A549 (cell line): ENCODE results near the gene DHRS4. TPM values are rescaled to one million over a fixed set of nuclear protein-coding genes. Genes with fewer than 3 reads are reported as not detected.

ENCODE experiments used
- ATAC-seq, 2 experiments: fragments of 200-7000 bp in 1 of 2; fragments of >200 bp in 1 of 2; cut with Nextera tagmentation in 1 of 2; cut with Tn5 transposase in 1 of 2; 3 replicates each; pipeline versions ENCODE4 v1.8.0 to v1.9.1; 2018 to 2020; ENCODE audit warnings: mild to moderate bottlenecking in 1 of 2, moderate library complexity in 1 of 2
- CTCF ChIA-PET: fragments of 300-600 bp; sonication (Branson Sonifier 250); formaldehyde crosslinking; extraction: SDS; loops from one replicate; lab custom pipeline; 2021; ENCODE audit warnings: antibody characterized with exemption, inconsistent platforms; lab: Yijun Ruan, JAX
- POLR2A ChIA-PET: fragments of 350-600 bp; formaldehyde crosslinking; extraction: SDS; loops from one replicate; lab custom pipeline; 2021; ENCODE audit warnings: antibody characterized with exemption, inconsistent platforms; lab: Yijun Ruan, JAX
- DNase-seq, 2 experiments: peaks; one replicate each; pipeline versions ENCODE4 v3.0.0 to v3.0.0-alpha.2; 2011 to 2016; ENCODE audit warnings: low read depth in 1 of 2, low spot score in 1 of 2
- FAIRE-seq: peaks from 2 replicates; lab custom pipeline; 2011; peaks lifted over from hg19 to GRCh38; lab: Jason Lieb, UNC
- H3K27ac ChIP-seq, 2 experiments: fragments of >200 bp; sonication (Bioruptor Twin); formaldehyde crosslinking; 3 replicates each; pipeline ENCODE4 v1.5.1; 2016 to 2017
- H3K4me1 ChIP-seq: fragments of >200 bp; sonication (Bioruptor Twin); formaldehyde crosslinking; 3 replicates; pipeline ENCODE4 v1.6.1; 2016
- H3K4me2 ChIP-seq: fragments of >200 bp; sonication (Bioruptor Twin); formaldehyde crosslinking; 3 replicates; pipeline ENCODE4 v1.6.1; 2016
- H3K4me3 ChIP-seq: fragments of >200 bp; sonication (Bioruptor Twin); formaldehyde crosslinking; 3 replicates; pipeline ENCODE4 v1.5.1; 2016
- H3K9me3 ChIP-seq: fragments of >200 bp; sonication (Bioruptor Twin); formaldehyde crosslinking; 3 replicates; pipeline ENCODE4 v1.6.1; 2016
- CBX8 ChIP-seq: fragments of 200-600 bp; sonication (generic); IDR thresholded peaks from 2 replicates; pipeline ENCODE4 v1.6.1; 2016
- CHD2 ChIP-seq: fragments of 150-350 bp; IDR thresholded peaks from 2 replicates; pipeline ENCODE4 v1.6.1; 2014; ENCODE audit warnings: low read length; ENCODE audit not compliant: partially characterized antibody
- EHF ChIP-seq: fragments of 250-450 bp; sonication (Bioruptor Pico); IDR thresholded peaks from 2 replicates; pipeline ENCODE4 v1.5.0; 2020; ENCODE audit warnings: mild to moderate bottlenecking
- EHMT2 ChIP-seq: fragments of 200-600 bp; sonication (generic); IDR thresholded peaks from 2 replicates; pipeline ENCODE4 v1.6.1; 2016; ENCODE audit warnings: antibody characterized with exemption, low read depth, mild to moderate bottlenecking, moderate library complexity
- FOSL2 ChIP-seq, 2 experiments: fragments of 450-650 bp in 1 of 2; fragments of >200 bp in 1 of 2; sonication (Bioruptor Twin) in 1 of 2; formaldehyde crosslinking; IDR thresholded peaks; 2 replicates each; pipeline versions ENCODE4 v1.5.0 to v1.6.1; 2016 to 2020; ENCODE audit warnings: mild to moderate bottlenecking in 1 of 2, moderate library complexity in 1 of 2
- FOXS1 ChIP-seq: fragments of 250-450 bp; sonication (Bioruptor Pico); IDR thresholded peaks from 2 replicates; pipeline ENCODE4 v1.5.0; 2020; ENCODE audit warnings: mild to moderate bottlenecking, moderate library complexity
- HOXB13 ChIP-seq: fragments of 250-450 bp; sonication (Bioruptor Pico); IDR thresholded peaks from 2 replicates; pipeline ENCODE4 v1.5.0; 2020; ENCODE audit warnings: low read depth, mild to moderate bottlenecking, moderate library complexity
- MAFK ChIP-seq: fragments of 450-650 bp; IDR thresholded peaks from 2 replicates; pipeline ENCODE4 v1.6.1; 2014; ENCODE audit not compliant: partially characterized antibody
- NPAS2 ChIP-seq: fragments of 250-450 bp; sonication (Bioruptor Pico); IDR thresholded peaks from 2 replicates; pipeline ENCODE4 v1.8.0; 2022; ENCODE audit warnings: mild to moderate bottlenecking, moderate library complexity, borderline replicate concordance
- RAD21 ChIP-seq, 2 experiments: fragments of >200 bp in 1 of 2; sonication (Bioruptor Twin) in 1 of 2; formaldehyde crosslinking in 1 of 2; IDR thresholded peaks in 1 of 2; conservative IDR thresholded peaks in 1 of 2; 2 replicates in 1 of 2; 3 replicates in 1 of 2; pipeline ENCODE4 v1.6.1; 2012 to 2018; ENCODE audit warnings: inconsistent platforms in 1 of 2
- RNF2 ChIP-seq: fragments of 200-600 bp; sonication (generic); IDR thresholded peaks from 2 replicates; pipeline ENCODE4 v1.6.1; 2016; ENCODE audit warnings: low read depth, mild to moderate bottlenecking, antibody characterized with exemption, moderate library complexity, borderline replicate concordance
- SMC3 ChIP-seq: fragments of >200 bp; sonication (Bioruptor Twin); formaldehyde crosslinking; IDR thresholded peaks from 3 replicates; pipeline ENCODE4 v1.6.1; 2018; ENCODE audit warnings: inconsistent platforms
- ZFP36 ChIP-seq: fragments of 450-650 bp; IDR thresholded peaks from 2 replicates; pipeline ENCODE4 v1.6.1; 2014; ENCODE audit warnings: borderline replicate concordance; ENCODE audit not compliant: partially characterized antibody
- ZSCAN20 ChIP-seq: fragments of 250-450 bp; sonication (Bioruptor Pico); IDR thresholded peaks from 2 replicates; pipeline ENCODE4 v1.8.0; 2022; ENCODE audit warnings: mild to moderate bottlenecking, moderate library complexity
- WGBS: methylation state at CpG from one replicate; pipeline ENCODE4 v1.1.6; 2017; ENCODE audit errors: missing lambda C conversion rate; 5-methylcytosine and 5-hydroxymethylcytosine counted together
- polyA plus RNA-seq, 4 experiments: library from polyadenylated mRNA; depleted of rRNA in 3 of 4; stranded (reverse); fragments of >200 nt; fragmentation: RNase III in 1 of 4; extraction: RNeasy Plus Mini Kit Qiagen cat#74134 plus additional on column Dnase treatment in 1 of 4; gene quantifications; 2 replicates in 3 of 4; 3 replicates in 1 of 4; pipeline ENCODE4 v1.2.3, GENCODE V29; 2011 to 2017
- TF ChIP-seq, protein P1 (sequence below): IDR thresholded peaks from 2 replicates; pipeline ENCODE4 v1.6.1; 2012
- TF ChIP-seq, protein P2 (sequence below): fragments of >200 bp; sonication (Bioruptor Twin); formaldehyde crosslinking; IDR thresholded peaks from 3 replicates; pipeline ENCODE4 v1.5.1; 2016
- TF ChIP-seq, protein P3 (sequence below): IDR thresholded peaks from 2 replicates; pipeline ENCODE4 v1.6.1; 2012; ENCODE audit warnings: low read depth, borderline replicate concordance

DHRS4 gene
- polyA plus RNA-seq, 2 of the 4 experiments (the other 2 are of a cell fraction), result 28.5 to 64.8 TPM

DNA sequence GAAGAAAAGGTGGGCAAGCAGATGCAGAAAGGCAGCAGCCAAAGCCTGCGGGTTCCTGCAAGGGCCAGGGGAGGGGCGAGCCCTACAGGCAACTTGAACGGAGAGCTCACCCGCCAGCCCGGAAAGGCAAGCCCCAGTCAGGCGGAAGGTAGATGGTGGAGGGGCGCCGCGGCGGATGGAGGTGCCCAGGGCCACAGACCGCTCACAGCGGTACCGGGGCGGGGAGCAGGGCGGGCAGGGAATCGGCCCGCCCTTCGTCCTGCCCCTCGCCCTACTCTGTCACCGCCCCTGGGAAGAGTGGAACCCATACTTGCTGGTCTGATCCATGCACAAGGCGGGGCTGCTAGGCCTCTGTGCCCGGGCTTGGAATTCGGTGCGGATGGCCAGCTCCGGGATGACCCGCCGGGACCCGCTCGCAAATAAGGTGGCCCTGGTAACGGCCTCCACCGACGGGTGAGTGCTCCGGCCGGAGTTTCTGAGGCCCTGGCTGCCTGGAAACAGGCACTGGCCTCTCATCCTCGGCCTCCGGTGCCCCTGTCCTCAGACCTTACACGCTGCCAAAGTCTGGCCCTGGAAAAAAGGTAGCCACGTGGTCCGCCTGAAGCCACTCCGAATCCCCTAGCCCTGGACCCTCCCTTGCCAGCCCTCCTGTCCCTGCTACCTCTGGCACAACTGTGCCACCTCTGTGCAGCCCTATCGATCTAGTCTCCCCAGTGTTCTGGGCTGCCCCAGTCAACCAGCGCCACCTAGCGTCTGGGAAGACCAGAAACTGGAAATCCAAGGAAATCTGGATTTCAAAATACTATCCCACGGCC is at the start of gene DHRS4 (continued):
- TF ChIP-seq, protein P1, sequence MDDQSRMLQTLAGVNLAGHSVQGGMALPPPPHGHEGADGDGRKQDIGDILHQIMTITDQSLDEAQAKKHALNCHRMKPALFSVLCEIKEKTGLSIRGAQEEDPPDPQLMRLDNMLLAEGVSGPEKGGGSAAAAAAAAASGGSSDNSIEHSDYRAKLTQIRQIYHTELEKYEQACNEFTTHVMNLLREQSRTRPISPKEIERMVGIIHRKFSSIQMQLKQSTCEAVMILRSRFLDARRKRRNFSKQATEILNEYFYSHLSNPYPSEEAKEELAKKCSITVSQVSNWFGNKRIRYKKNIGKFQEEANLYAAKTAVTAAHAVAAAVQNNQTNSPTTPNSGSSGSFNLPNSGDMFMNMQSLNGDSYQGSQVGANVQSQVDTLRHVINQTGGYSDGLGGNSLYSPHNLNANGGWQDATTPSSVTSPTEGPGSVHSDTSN, result no peak
- TF ChIP-seq, all 56 proteins: peak for 11

DNA sequence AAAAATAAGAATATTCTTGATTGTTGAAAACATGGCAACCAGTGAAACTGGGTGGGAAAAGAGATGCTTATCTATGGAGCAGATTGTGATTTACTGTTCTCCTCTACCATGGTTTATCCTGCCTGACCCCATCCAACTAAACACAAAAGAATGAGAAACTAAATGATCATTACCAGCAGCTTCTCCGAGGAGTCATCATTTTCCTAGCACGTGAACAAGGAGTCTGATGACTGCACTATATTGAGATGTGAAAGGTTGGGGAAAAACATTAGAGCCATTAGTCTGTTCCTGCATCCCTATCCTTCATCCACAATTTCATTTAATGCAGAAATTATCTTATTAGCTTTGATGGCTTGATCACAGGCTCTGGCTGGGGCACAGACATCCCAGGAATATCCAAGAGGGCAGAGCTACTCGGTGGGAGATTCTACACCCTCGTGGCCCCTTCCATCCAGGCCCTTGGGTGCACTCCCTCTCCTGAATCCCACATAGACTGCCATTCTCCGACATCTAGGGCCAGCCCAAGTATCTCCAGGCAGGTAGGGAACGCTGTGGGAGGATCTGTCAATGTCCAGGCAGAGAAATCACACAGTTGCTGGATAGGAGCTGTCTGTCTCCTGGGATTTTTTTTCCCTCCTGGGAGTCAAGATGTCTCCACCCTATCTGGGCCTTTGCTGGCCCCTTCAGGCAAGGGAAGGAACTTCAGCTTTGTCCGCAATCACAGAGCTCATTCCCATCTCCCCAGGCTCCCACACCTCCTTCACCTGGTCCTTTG is 43.3 kb upstream of the DHRS4 start:
- Histone ChIP-seq H3K4me2 (no peak overlapping the region), H3K4me1 (no peaks in the 10 kb centered on the region), H3K27ac (no peak overlapping the region), H3K4me3 (no peak overlapping the region), H3K9me3 (no peaks in the 10 kb centered on the region)
- ChIA-PET POLR2A (interaction anchor here (1.0 kb wide), 1 partner anchor 183 kb away, joined by 3 read pairs; no protein-coding TSS in a partner anchor), CTCF (interaction anchor here (0.6 to 8.4 kb wide), 63 partner anchors 9 to 439 kb away, joined by 3 to 180 read pairs (median 4); partner anchors contain the start of gene DHRS2)
- TF ChIP-seq ZSCAN20 (CRISPR knock-in tag) (no peak), CBX8 (no peak), SMC3 (peak; percentile 84), EHMT2 (no peak), RAD21 (conservative IDR thresholded peaks at IDR 0.05 in 1 of 2, IDR thresholded peaks at IDR 0.05 in 1 of 2) (peak; percentile 90 to 94)
- TF ChIP-seq, protein P2, sequence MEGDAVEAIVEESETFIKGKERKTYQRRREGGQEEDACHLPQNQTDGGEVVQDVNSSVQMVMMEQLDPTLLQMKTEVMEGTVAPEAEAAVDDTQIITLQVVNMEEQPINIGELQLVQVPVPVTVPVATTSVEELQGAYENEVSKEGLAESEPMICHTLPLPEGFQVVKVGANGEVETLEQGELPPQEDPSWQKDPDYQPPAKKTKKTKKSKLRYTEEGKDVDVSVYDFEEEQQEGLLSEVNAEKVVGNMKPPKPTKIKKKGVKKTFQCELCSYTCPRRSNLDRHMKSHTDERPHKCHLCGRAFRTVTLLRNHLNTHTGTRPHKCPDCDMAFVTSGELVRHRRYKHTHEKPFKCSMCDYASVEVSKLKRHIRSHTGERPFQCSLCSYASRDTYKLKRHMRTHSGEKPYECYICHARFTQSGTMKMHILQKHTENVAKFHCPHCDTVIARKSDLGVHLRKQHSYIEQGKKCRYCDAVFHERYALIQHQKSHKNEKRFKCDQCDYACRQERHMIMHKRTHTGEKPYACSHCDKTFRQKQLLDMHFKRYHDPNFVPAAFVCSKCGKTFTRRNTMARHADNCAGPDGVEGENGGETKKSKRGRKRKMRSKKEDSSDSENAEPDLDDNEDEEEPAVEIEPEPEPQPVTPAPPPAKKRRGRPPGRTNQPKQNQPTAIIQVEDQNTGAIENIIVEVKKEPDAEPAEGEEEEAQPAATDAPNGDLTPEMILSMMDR, result peak; percentile 80
- no peak for FAIRE-seq
- ATAC-seq, result peak; percentile 95 to 99
- 10% methylated on average over 7 of the region's 7 CpGs for WGBS
- peak; percentile 65 to 69 for DNase-seq

DNA sequence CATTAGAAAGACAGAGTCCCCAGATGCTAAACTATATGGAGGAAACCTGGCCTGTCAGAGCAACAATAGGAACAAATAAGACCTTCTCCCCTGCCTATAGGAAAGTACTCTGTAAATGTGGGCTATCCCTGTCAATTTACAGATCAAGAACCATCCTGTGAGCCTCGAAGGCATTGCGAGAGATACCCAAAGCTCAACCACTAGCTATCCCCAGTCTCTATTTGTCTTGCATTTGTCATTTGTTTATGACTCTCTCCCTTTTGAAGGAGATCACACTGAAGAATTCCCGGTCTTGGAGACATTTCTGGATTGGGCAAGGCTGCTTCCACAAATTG is 42.7 kb upstream of the DHRS4 start:
- POLR2A ChIA-PET, result interaction anchor here (1.0 kb wide), 1 partner anchor 183 kb away, joined by 3 read pairs; no protein-coding TSS in a partner anchor
- WGBS, result 76% methylated on average over 3 of the region's 3 CpGs
- H3K27ac ChIP-seq, result no peak overlapping the region
- no peak overlapping the region for H3K4me2 ChIP-seq
- no peaks in the 10 kb centered on the region for H3K9me3 ChIP-seq
- CTCF ChIA-PET, result interaction anchor here (0.6 to 8.4 kb wide), 62 partner anchors 10 to 436 kb away, joined by 3 to 180 read pairs (median 4); partner anchors contain the start of gene DHRS2
- DNase-seq, result no peak
- no peak for TF ChIP-seq FOSL2 (IDR thresholded peaks at IDR 0.05)
- no peak for TF ChIP-seq FOSL2 (CRISPR knock-in tag; IDR thresholded peaks at IDR 0.05)
- TF ChIP-seq NPAS2 (CRISPR knock-in tag), result no peak
- TF ChIP-seq MAFK, result no peak
- TF ChIP-seq, protein P3, sequence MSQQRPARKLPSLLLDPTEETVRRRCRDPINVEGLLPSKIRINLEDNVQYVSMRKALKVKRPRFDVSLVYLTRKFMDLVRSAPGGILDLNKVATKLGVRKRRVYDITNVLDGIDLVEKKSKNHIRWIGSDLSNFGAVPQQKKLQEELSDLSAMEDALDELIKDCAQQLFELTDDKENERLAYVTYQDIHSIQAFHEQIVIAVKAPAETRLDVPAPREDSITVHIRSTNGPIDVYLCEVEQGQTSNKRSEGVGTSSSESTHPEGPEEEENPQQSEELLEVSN, result no peak
- no peak for TF ChIP-seq RNF2
- TF ChIP-seq ZFP36, result no peak
- TF ChIP-seq FOXS1 (CRISPR knock-in tag), result no peak
- TF ChIP-seq EHMT2, result no peak
- TF ChIP-seq CHD2, result no peak
- no peak for TF ChIP-seq HOXB13 (CRISPR knock-in tag)
- TF ChIP-seq, protein P2, result no peak
- no peak for TF ChIP-seq EHF (CRISPR knock-in tag)
- H3K4me1 ChIP-seq, result no peaks in the 10 kb centered on the region
- no peak overlapping the region for H3K4me3 ChIP-seq
- peak in 1 of 2 experiments; percentile 34; a peak in 3 of 6 replicates for ATAC-seq
- no peak for FAIRE-seq
